Measurements from ENCODE around the gene SBF2.

SBF2 gene

GRCh38 chr11:9803685-9804418 is 490.2 kb downstream of the SBF2 start:
- Histone ChIP-seq H3K9me3 (ENCODE audit: control insufficient read depth, low read length) (peaks cover 3% of the 10 kb centered on the region), H3K4me3 (ENCODE audit: insufficient read depth, low read depth, low read length) (no peak overlapping the region), H3K4me1 (ENCODE audit: control insufficient read depth, insufficient read depth, low read length) (peaks cover 4% of the 10 kb centered on the region), H3K27me3 (ENCODE audit: control insufficient read depth, insufficient read depth, low read length, poor library complexity, severe bottlenecking) (no peaks in the 10 kb centered on the region), H3K27ac (ENCODE audit: insufficient read depth, low read depth, low read length, poor library complexity, severe bottlenecking) (no peak overlapping the region), H3K36me3 (ENCODE audit: control insufficient read depth, insufficient read depth, low read length) (peaks cover 8% of the 10 kb centered on the region)
- WGBS, 2 experiments = 86 to 87% methylated on average over 5 of the region's 5 CpGs

DNA sequence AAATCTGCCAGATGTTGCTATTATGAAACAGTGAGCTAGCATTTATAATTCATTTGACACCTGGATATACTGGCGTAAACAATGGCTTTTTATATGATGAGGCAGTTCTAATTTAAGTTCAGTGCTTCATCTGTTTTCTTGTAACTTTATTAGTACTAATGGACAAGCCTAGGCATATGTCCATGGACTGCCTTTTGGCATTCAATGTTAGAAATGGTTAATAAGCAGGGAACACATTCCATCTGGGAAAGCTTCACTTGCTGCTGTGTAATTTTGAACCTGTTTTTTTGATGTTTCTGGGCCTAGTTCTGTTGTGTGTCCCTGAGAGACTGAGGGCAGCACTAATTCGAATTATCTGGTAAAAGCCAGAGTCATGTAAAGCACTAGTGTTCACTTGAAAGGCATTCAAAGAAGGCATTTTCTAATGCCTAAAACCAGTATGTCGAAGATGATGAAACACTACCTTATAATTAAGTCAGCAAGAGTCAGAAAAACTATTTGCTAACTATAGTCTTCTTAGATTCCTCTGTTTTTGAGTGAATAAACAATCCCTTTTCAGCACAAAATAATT is 491.6 kb downstream of the SBF2 start:
- no peak overlapping the region for H3K4me3 ChIP-seq (ENCODE audit: insufficient read depth, low read depth, low read length)
- H3K27me3 ChIP-seq (ENCODE audit: control insufficient read depth, insufficient read depth, low read length, poor library complexity, severe bottlenecking) = no peaks in the 10 kb centered on the region
- peaks cover 4% of the 10 kb centered on the region for H3K36me3 ChIP-seq (ENCODE audit: control insufficient read depth, insufficient read depth, low read length)
- H3K27ac ChIP-seq (ENCODE audit: insufficient read depth, low read depth, low read length, poor library complexity, severe bottlenecking) = no peak overlapping the region
- H3K9me3 ChIP-seq (ENCODE audit: control insufficient read depth, low read length) = peaks cover under 1% of the 10 kb centered on the region
- peaks cover 4% of the 10 kb centered on the region for H3K4me1 ChIP-seq (ENCODE audit: control insufficient read depth, insufficient read depth, low read length)
- 57 to 71% methylated on average over 2 to 3 of the region's 3 CpGs for WGBS, 2 experiments

DNA sequence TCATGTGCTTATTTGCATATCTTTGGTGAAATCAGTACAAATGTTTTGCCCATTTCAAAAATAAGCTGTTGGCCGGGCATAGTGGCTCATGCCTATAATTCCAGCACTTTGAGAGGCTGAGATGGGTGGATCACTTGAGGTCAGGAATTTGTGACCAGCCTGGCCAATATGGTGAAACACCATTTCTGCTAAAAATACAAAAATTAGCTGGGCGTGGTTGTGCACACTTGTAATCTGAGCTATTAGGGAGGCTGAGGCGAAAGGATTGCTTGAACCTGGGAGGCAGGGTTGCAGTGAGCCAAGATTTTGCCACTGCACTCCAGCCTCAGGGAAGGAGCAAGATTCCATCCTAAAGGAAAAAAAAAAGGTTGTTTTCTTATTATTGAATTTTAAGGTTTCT is 494.1 kb downstream of the SBF2 start:
- Histone ChIP-seq H3K4me1 (ENCODE audit: control insufficient read depth, insufficient read depth, low read length) (peaks cover 4% of the 10 kb centered on the region), H3K27ac (ENCODE audit: insufficient read depth, low read depth, low read length, poor library complexity, severe bottlenecking) (no peak overlapping the region)
- WGBS, 2 experiments = 93 to 94% methylated on average over 3 of the region's 3 CpGs

GRCh38 chr11:9797300-9797699 is 496.7 kb downstream of the SBF2 start:
- no peaks in the 10 kb centered on the region for H3K27me3 ChIP-seq (ENCODE audit: control insufficient read depth, insufficient read depth, low read length, poor library complexity, severe bottlenecking)
- 94 to 96% methylated on average over 4 of the region's 4 CpGs for WGBS, 2 experiments
- no peak overlapping the region for H3K27ac ChIP-seq (ENCODE audit: insufficient read depth, low read depth, low read length, poor library complexity, severe bottlenecking)
- H3K9me3 ChIP-seq (ENCODE audit: control insufficient read depth, low read length) = no peaks in the 10 kb centered on the region
- peaks cover under 1% of the 10 kb centered on the region for H3K4me1 ChIP-seq (ENCODE audit: control insufficient read depth, insufficient read depth, low read length)
- H3K36me3 ChIP-seq (ENCODE audit: control insufficient read depth, insufficient read depth, low read length) = no peaks in the 10 kb centered on the region
- no peak overlapping the region for H3K4me3 ChIP-seq (ENCODE audit: insufficient read depth, low read depth, low read length)

More for the DNA sequence above, 494.1 kb downstream of the SBF2 start:
- no peaks in the 10 kb centered on the region for H3K9me3 ChIP-seq (ENCODE audit: control insufficient read depth, low read length)
- H3K27me3 ChIP-seq (ENCODE audit: control insufficient read depth, insufficient read depth, low read length, poor library complexity, severe bottlenecking) = no peaks in the 10 kb centered on the region
- no peaks in the 10 kb centered on the region for H3K36me3 ChIP-seq (ENCODE audit: control insufficient read depth, insufficient read depth, low read length)
- H3K4me3 ChIP-seq (ENCODE audit: insufficient read depth, low read depth, low read length) = no peak overlapping the region

- Histone ChIP-seq H3K4me3 (ENCODE audit: insufficient read depth, low read depth, low read length) (no peak overlapping the region), H3K36me3 (ENCODE audit: control insufficient read depth, insufficient read depth, low read length) (no peaks in the 10 kb centered on the region), H3K4me1 (ENCODE audit: control insufficient read depth, insufficient read depth, low read length) (no peaks in the 10 kb centered on the region), H3K9me3 (ENCODE audit: control insufficient read depth, low read length) (no peaks in the 10 kb centered on the region), H3K27ac (ENCODE audit: insufficient read depth, low read depth, low read length, poor library complexity, severe bottlenecking) (no peak overlapping the region), H3K27me3 (ENCODE audit: control insufficient read depth, insufficient read depth, low read length, poor library complexity, severe bottlenecking) (no peaks in the 10 kb centered on the region)
- WGBS, 2 experiments = 95 to 96% methylated on average over 5 of the region's 5 CpGs
Observed at GRCh38 chr11:9796854-9797253, 497.2 kb downstream of the SBF2 start.

DNA sequence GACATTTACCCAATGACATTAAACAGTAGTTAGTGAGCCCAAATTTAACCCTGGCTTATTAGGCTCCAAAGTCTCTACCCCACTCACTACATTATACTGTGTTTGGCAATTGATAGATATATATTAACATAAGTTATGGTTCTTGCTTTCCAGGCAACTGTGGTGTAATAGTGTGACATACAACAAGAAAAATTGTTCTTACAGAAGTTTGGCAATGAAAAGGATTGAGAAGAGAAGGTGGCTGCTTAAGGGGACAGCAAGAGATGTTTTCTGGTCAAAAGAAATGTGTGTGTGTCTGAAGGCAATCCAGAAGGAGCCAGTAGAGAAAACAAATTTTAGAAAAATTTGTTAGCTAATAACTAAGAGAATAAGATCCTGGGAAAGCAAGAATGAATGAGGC is 497.8 kb downstream of the SBF2 start:
- H3K27me3 ChIP-seq (ENCODE audit: control insufficient read depth, insufficient read depth, low read length, poor library complexity, severe bottlenecking) = no peaks in the 10 kb centered on the region
- H3K4me3 ChIP-seq (ENCODE audit: insufficient read depth, low read depth, low read length) = no peak overlapping the region
- H3K27ac ChIP-seq (ENCODE audit: insufficient read depth, low read depth, low read length, poor library complexity, severe bottlenecking) = no peak overlapping the region
- H3K4me1 ChIP-seq (ENCODE audit: control insufficient read depth, insufficient read depth, low read length) = no peaks in the 10 kb centered on the region
- H3K9me3 ChIP-seq (ENCODE audit: control insufficient read depth, low read length) = no peaks in the 10 kb centered on the region
- no peaks in the 10 kb centered on the region for H3K36me3 ChIP-seq (ENCODE audit: control insufficient read depth, insufficient read depth, low read length)

DNA sequence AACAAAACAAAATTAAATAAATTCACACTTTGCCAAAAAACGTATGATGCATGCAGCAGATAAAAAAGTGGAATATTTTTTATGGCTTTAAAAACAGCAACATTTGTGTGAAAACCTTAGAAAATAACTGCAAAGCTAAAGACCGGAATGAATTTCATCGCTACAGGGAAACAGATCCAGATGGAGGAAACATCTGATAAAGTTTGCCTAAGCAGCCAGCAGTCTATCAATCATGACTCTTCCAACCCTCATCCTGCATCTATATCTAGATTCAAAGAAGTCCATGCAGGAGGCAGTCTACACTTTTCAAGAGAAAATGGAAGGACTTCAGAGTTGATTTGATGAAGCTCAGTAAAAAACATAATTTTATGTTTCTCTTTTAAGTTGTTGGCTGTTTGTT is 503.3 kb downstream of the SBF2 start:
- Histone ChIP-seq H3K27me3 (ENCODE audit: control insufficient read depth, insufficient read depth, low read length, poor library complexity, severe bottlenecking) (no peaks in the 10 kb centered on the region), H3K9me3 (ENCODE audit: control insufficient read depth, low read length) (no peaks in the 10 kb centered on the region), H3K36me3 (ENCODE audit: control insufficient read depth, insufficient read depth, low read length) (peaks cover 3% of the 10 kb centered on the region), H3K4me3 (ENCODE audit: insufficient read depth, low read depth, low read length) (no peak overlapping the region), H3K27ac (ENCODE audit: insufficient read depth, low read depth, low read length, poor library complexity, severe bottlenecking) (no peak overlapping the region), H3K4me1 (ENCODE audit: control insufficient read depth, insufficient read depth, low read length) (no peaks in the 10 kb centered on the region)
- 94 to 99% methylated on average over 3 of the region's 3 CpGs for WGBS, 2 experiments

DNA sequence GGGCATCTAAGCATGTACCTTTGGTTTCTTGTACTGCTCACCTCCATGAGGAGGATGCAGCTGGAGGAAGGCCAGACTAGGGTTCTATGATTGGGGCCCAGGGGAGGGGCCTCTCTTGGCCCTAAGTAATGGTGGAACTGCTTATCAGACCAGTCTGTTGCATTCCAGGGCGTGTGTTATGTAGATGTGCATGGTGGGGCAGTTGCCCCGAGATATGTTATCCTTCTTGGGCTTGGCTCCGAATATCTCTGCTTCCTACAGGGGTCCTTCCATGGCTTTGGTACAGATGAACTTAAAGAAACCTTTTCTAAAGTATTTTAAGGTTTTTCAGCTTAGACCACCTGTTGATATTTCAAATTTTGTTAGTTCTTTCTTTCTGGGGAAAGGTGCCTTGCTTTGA is 504.1 kb downstream of the SBF2 start:
- Histone ChIP-seq H3K27ac (ENCODE audit: insufficient read depth, low read depth, low read length, poor library complexity, severe bottlenecking) (no peak overlapping the region), H3K4me1 (ENCODE audit: control insufficient read depth, insufficient read depth, low read length) (no peaks in the 10 kb centered on the region), H3K4me3 (ENCODE audit: insufficient read depth, low read depth, low read length) (no peak overlapping the region), H3K36me3 (ENCODE audit: control insufficient read depth, insufficient read depth, low read length) (peaks cover 3% of the 10 kb centered on the region), H3K9me3 (ENCODE audit: control insufficient read depth, low read length) (no peaks in the 10 kb centered on the region), H3K27me3 (ENCODE audit: control insufficient read depth, insufficient read depth, low read length, poor library complexity, severe bottlenecking) (no peaks in the 10 kb centered on the region)
- 88 to 98% methylated on average over 3 of the region's 3 CpGs for WGBS, 2 experiments

DNA sequence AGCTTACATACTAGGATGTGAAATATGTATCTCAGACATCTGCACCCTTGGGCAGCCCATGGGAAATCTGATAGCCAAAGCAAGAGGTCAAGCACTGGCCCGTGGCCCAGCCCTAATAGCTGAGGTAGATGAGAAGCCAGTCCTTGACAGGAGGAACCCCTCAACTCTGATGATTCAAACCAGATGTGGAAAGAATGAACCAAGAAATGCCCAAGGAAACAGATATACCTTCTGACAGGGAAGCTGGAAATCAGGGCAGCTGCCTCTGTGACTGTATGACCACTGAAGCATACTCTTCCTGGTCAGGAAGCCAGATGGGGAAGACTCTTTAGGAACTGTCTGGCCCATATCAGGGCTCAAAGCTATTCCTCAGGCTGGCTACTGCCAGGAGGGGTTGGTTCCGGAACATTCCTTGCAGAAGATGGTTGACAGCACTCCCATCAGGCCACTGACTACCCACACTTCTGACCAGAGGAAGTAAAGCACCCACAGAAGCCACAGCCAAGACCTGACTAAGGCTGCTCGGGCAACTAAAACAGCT is 506.0 kb downstream of the SBF2 start:
- Histone ChIP-seq H3K36me3 (ENCODE audit: control insufficient read depth, insufficient read depth, low read length) (peaks cover 3% of the 10 kb centered on the region), H3K27me3 (ENCODE audit: control insufficient read depth, insufficient read depth, low read length, poor library complexity, severe bottlenecking) (no peaks in the 10 kb centered on the region), H3K4me3 (ENCODE audit: insufficient read depth, low read depth, low read length) (no peak overlapping the region), H3K4me1 (ENCODE audit: control insufficient read depth, insufficient read depth, low read length) (no peaks in the 10 kb centered on the region), H3K9me3 (ENCODE audit: control insufficient read depth, low read length) (no peaks in the 10 kb centered on the region), H3K27ac (ENCODE audit: insufficient read depth, low read depth, low read length, poor library complexity, severe bottlenecking) (no peak overlapping the region)
- 95 to 96% methylated on average over 3 of the region's 3 CpGs for WGBS, 2 experiments

GRCh38 chr11:9787260-9787659 is 506.8 kb downstream of the SBF2 start:
- Histone ChIP-seq H3K27me3 (ENCODE audit: control insufficient read depth, insufficient read depth, low read length, poor library complexity, severe bottlenecking) (no peaks in the 10 kb centered on the region), H3K36me3 (ENCODE audit: control insufficient read depth, insufficient read depth, low read length) (peaks cover 3% of the 10 kb centered on the region), H3K4me1 (ENCODE audit: control insufficient read depth, insufficient read depth, low read length) (no peaks in the 10 kb centered on the region), H3K27ac (ENCODE audit: insufficient read depth, low read depth, low read length, poor library complexity, severe bottlenecking) (no peak overlapping the region), H3K4me3 (ENCODE audit: insufficient read depth, low read depth, low read length) (no peak overlapping the region), H3K9me3 (ENCODE audit: control insufficient read depth, low read length) (no peaks in the 10 kb centered on the region)
- 96 to 97% methylated on average over 5 of the region's 5 CpGs for WGBS, 2 experiments

Measured in ectodermal cell (in vitro differentiated cells).